Measurements from ENCODE around the gene KIZ.
"Not testable (repeated sequence)": the region's sequence is repeated elsewhere in the genome, so short reads cannot be mapped to it uniquely, and the experiment has no call there.

DNA sequence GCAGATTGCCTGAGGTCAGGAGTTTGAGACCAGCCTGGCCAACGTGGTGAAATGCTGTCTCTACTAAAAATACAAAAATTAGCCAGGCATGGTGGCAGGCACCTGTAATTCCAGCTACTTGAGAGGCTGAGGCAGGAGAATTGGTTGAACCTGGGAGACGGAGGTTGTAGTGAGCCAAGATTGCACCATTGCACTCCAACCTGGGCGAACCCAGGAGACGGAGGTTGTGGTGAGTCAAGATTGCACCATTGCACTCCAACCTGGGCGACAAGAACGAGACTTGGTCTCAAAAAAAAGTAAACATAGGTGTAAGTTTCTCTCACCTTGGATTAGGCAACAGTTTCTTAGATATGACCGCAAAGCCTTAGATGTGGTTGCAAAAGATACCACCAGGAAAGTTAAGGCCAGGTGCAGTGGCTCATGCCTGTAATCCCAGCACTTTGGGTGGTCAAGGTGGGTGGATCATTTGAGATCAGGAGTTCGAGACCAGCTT lies 121.8 kb downstream of the KIZ start:
- TF ChIP-seq, protein P1, sequence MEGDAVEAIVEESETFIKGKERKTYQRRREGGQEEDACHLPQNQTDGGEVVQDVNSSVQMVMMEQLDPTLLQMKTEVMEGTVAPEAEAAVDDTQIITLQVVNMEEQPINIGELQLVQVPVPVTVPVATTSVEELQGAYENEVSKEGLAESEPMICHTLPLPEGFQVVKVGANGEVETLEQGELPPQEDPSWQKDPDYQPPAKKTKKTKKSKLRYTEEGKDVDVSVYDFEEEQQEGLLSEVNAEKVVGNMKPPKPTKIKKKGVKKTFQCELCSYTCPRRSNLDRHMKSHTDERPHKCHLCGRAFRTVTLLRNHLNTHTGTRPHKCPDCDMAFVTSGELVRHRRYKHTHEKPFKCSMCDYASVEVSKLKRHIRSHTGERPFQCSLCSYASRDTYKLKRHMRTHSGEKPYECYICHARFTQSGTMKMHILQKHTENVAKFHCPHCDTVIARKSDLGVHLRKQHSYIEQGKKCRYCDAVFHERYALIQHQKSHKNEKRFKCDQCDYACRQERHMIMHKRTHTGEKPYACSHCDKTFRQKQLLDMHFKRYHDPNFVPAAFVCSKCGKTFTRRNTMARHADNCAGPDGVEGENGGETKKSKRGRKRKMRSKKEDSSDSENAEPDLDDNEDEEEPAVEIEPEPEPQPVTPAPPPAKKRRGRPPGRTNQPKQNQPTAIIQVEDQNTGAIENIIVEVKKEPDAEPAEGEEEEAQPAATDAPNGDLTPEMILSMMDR (conservative IDR thresholded peaks at IDR 0.05; ENCODE audit: low read depth, low read length): not testable (repeated sequence)
- TF ChIP-seq EZH2 (IDR thresholded peaks at IDR 0.05; ENCODE audit: low read length, unreplicated experiment): not testable (repeated sequence)
